Measurements from ENCODE around the gene RHOB. TPM values are rescaled to one million over a fixed set of nuclear protein-coding genes. Genes with fewer than 3 reads are reported as not detected.
A peak's percentile ranks its signal among the peaks of the same experiment; 100 is the strongest.

The RHOB gene
- total RNA-seq, 1 experiment from 2014 or later = 28.1 TPM

DNA sequence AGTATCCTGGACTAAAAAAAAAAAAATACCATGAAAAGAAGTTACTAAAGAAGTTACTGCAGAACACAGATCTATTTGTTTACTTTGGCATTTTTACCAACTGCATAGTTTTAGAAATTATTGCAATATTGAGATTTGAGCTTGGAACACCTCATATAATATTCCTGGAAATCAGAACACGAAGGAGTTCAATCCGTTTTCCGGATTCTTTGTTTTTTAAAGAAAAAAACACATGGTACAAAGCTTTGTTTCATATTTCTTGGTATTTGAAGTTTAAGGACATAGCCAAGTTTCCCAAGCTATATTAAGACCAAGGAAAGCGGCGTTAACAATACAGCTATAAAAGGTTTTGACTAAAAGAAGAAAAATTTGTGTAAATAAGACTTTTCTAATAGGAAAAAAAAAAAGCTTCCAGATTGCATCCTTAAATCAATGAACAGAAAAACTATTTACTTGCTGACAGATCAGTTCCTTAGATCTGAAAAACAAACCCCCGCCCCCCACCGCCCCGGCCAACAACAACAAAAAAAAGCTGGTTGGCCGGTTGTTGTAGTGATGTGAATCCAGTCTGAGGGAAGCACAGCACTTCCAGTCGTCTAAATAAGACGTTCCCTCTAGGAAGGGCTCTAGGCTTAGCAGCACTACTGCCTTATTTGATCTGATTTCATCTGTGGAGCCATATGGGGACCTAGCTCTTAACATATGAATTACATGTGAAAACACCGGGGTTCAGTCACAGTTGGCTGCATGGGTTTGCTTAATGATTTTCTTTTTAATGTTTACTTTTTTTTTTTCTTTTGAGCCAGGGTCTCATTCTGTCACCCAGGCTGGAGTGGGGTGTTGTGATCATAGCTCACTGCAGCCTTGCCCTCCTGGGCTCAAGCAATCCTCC, 2.5 kb upstream of the RHOB start:
- Mint-ChIP-seq H3K9me3 (ENCODE audit: unreplicated experiment) (no peaks in the 10 kb centered on the region), H3K4me3 (ENCODE audit: unreplicated experiment) (no peak overlapping the region), H3K36me3 (ENCODE audit: insufficient read depth, unreplicated experiment) (peaks cover 11% of the 10 kb centered on the region), H3K27ac (ENCODE audit: low read depth, unreplicated experiment) (peak overlapping the region; percentile 10), H3K4me1 (ENCODE audit: insufficient read depth, unreplicated experiment) (peaks cover 6% of the 10 kb centered on the region), H3K27me3 (ENCODE audit: insufficient read depth, unreplicated experiment) (no peaks in the 10 kb centered on the region)
- no peak for DNase-seq (ENCODE audit: unreplicated experiment)
- TF ChIP-seq, protein P1, sequence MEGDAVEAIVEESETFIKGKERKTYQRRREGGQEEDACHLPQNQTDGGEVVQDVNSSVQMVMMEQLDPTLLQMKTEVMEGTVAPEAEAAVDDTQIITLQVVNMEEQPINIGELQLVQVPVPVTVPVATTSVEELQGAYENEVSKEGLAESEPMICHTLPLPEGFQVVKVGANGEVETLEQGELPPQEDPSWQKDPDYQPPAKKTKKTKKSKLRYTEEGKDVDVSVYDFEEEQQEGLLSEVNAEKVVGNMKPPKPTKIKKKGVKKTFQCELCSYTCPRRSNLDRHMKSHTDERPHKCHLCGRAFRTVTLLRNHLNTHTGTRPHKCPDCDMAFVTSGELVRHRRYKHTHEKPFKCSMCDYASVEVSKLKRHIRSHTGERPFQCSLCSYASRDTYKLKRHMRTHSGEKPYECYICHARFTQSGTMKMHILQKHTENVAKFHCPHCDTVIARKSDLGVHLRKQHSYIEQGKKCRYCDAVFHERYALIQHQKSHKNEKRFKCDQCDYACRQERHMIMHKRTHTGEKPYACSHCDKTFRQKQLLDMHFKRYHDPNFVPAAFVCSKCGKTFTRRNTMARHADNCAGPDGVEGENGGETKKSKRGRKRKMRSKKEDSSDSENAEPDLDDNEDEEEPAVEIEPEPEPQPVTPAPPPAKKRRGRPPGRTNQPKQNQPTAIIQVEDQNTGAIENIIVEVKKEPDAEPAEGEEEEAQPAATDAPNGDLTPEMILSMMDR (IDR thresholded peaks at IDR 0.05; ENCODE audit: unreplicated experiment) = no peak
- intact Hi-C loops (cut with micrococcal nuclease) = loop anchor here (5.0 to 10.0 kb wide), 2 partner anchors 520 to 673 kb away; no protein-coding TSS in a partner anchor
- POLR2A ChIA-PET = interaction anchor here (0.6 to 2.4 kb wide), 14 partner anchors 10 to 207 kb away, joined by 3 to 22 read pairs (median 4); partner anchors contain the start of gene HS1BP3
- CTCF ChIA-PET = interaction anchor here (0.6 to 2.7 kb wide), 41 partner anchors 8 to 370 kb away, joined by 3 to 81 read pairs (median 5); partner anchors contain the start of gene HS1BP3
- no TSS peak for BruUV-seq (replicated peaks)

DNA sequence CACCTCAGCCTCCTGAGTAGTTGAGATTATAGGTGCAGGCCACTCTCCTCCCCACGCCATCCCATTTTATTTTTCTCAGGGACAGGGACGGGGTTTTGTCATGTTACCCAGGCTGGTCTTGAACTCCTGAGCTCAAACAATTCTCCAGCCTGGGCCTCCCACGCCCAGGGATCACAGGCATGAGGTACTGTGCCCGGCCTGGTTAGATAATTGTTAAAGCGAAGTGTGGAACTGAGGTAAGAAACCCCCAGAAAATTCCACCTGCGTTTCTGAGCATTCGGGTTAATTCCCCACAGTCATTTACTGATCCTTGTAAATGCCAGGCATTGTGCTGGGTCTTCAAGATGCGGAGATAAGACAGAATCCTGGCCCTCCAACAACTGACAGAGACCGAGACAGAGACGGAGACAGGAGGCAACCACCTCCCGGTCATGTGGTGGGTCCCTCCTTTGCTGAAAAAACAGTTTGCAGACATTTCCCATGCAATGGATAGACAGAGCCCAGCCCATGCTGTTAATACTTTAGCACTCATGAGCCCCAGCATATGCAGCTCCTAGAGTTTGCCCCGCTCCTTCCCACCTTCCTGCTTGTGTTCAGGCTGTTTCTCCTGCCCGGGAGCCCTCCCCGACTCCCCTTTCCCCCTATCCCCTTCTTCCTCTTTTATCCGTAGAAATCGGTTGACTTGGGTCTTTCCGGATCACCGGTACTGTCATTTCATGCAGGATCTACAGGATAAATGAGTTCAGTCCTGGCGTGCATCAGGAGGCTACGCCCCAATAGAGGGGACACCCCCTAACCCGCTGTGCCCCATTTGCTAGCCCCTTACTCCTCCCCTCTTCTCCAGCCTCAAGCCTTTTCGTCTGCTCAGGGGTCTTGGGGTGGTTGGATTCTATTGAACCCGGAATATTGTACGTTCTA, 1.6 kb upstream of the RHOB start:
- POLR2A ChIA-PET = interaction anchor here (0.6 to 2.6 kb wide), 7 partner anchors 13 to 206 kb away, joined by 3 to 11 read pairs (median 4); partner anchors contain the start of gene HS1BP3
- Mint-ChIP-seq H3K27ac (ENCODE audit: low read depth, unreplicated experiment) (no peak overlapping the region), H3K4me3 (ENCODE audit: unreplicated experiment) (no peak overlapping the region), H3K4me1 (ENCODE audit: insufficient read depth, unreplicated experiment) (no peaks in the 10 kb centered on the region), H3K9me3 (ENCODE audit: unreplicated experiment) (no peaks in the 10 kb centered on the region), H3K36me3 (ENCODE audit: insufficient read depth, unreplicated experiment) (peaks cover 11% of the 10 kb centered on the region), H3K27me3 (ENCODE audit: insufficient read depth, unreplicated experiment) (no peaks in the 10 kb centered on the region)
- no peak for DNase-seq (ENCODE audit: unreplicated experiment)
- no TSS peak for BruUV-seq (replicated peaks)
- TF ChIP-seq, protein P1 (IDR thresholded peaks at IDR 0.05; ENCODE audit: unreplicated experiment) = no peak
- intact Hi-C loops (cut with micrococcal nuclease) = loop anchor here (5.0 to 10.0 kb wide), 2 partner anchors 520 to 672 kb away; no protein-coding TSS in a partner anchor
- CTCF ChIA-PET = interaction anchor here (0.6 to 2.7 kb wide), 19 partner anchors 7 to 206 kb away, joined by 3 to 81 read pairs (median 8); partner anchors contain the start of gene HS1BP3

DNA sequence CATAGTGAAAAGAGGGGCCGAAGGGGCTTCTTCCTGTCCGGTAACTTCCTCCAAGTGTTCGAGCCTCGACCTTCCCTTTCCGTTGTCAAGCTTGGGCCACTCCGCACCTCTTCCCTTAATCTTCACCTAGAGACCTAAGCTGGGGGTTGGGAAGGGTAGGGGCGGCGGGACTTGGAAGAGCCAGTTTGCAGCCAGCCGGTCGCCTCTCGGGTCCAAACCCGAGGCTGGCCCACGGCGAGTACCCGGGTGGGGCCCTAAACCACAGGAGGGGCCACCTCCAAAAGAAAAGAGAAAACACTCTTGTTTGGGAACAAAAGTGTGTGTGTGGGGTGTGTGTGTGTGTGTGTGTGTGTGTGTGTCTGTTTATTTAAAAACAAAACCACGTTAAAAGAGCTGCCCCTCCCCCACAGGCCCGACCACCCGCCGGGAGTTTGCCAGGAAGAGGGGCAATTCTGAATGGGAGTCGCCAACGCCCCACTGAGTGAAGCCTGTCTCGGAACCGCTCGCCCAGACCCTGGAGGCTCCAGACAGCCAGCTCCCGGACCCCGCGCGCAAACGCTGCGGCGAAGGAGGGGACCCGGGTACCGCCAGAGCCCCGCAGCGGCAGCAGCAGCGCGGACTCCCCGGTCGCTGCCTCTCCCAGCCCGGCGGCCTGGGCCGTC, 488 bp upstream of the RHOB start:
- Mint-ChIP-seq H3K27ac (ENCODE audit: low read depth, unreplicated experiment) (no peak overlapping the region), H3K36me3 (ENCODE audit: insufficient read depth, unreplicated experiment) (peaks cover 11% of the 10 kb centered on the region), H3K4me1 (ENCODE audit: insufficient read depth, unreplicated experiment) (no peaks in the 10 kb centered on the region), H3K4me3 (ENCODE audit: unreplicated experiment) (peak overlapping the region; percentile 71), H3K27me3 (ENCODE audit: insufficient read depth, unreplicated experiment) (no peaks in the 10 kb centered on the region), H3K9me3 (ENCODE audit: unreplicated experiment) (no peaks in the 10 kb centered on the region)
- BruUV-seq (replicated peaks) = TSS peak; percentile 90
- ChIA-PET CTCF (interaction anchor here (0.6 to 7.6 kb wide), 18 partner anchors 8 to 231 kb away, joined by 3 to 78 read pairs (median 4); no protein-coding TSS in a partner anchor), POLR2A (interaction anchor here (0.6 to 2.6 kb wide), 21 partner anchors 7 to 204 kb away, joined by 3 to 11 read pairs (median 4); partner anchors contain the start of gene HS1BP3)
- intact Hi-C loops (cut with micrococcal nuclease) = loop anchor here (10.0 kb wide), 1 partner anchor 518 kb away; no protein-coding TSS in a partner anchor
- TF ChIP-seq, protein P1 (IDR thresholded peaks at IDR 0.05; ENCODE audit: unreplicated experiment) = no peak
- DNase-seq (ENCODE audit: unreplicated experiment) = no peak

Measured in MCF 10A (cell line).